ENCODE results near the gene NPAS3.

The NPAS3 gene

GRCh38 chr14:32934881-32935633, 3.6 kb upstream of the NPAS3 start:
- Histone ChIP-seq H3K27ac (ENCODE audit: low read length) (no peak overlapping the region), H2AFZ (ENCODE audit: low read depth, low read length) (no peak overlapping the region), H3K79me2 (ENCODE audit: low read length) (no peaks in the 10 kb centered on the region), H3K9ac (ENCODE audit: low read length) (no peak overlapping the region), H3K27me3 (ENCODE audit: low read depth, low read length) (no peaks in the 10 kb centered on the region), H3K4me3 (ENCODE audit: low read length) (no peak overlapping the region), H3K4me1 (ENCODE audit: low read length) (peaks cover 9% of the 10 kb centered on the region), H3K9me3 (ENCODE audit: insufficient read depth, low read length) (no peaks in the 10 kb centered on the region), H4K20me1 (ENCODE audit: insufficient read depth, low read length) (no peaks in the 10 kb centered on the region), H3K36me3 (replicated peaks; ENCODE audit: low read depth, low read length) (no peaks in the 10 kb centered on the region), H3K4me2 (ENCODE audit: low read length) (no peak overlapping the region)
- TF ChIP-seq CTCF (IDR thresholded peaks at IDR 0.05; ENCODE audit: low read depth, low read length) (no peak), EZH2phosphoT487 (IDR thresholded peaks at IDR 0.05; ENCODE audit: low read depth) (no peak)

GRCh38 chr14:32939254-32940065, 781 bp downstream of the NPAS3 start:
- H3K79me2 ChIP-seq (ENCODE audit: low read length), result no peaks in the 10 kb centered on the region
- H3K9me3 ChIP-seq (ENCODE audit: insufficient read depth, low read length), result no peaks in the 10 kb centered on the region
- peaks cover 16% of the 10 kb centered on the region for H3K4me1 ChIP-seq (ENCODE audit: low read length)
- no peaks in the 10 kb centered on the region for H3K27me3 ChIP-seq (ENCODE audit: low read depth, low read length)
- TF ChIP-seq EZH2phosphoT487 (IDR thresholded peaks at IDR 0.05; ENCODE audit: low read depth) (no peak), CTCF (IDR thresholded peaks at IDR 0.05; ENCODE audit: low read depth, low read length) (no peak)
- H3K36me3 ChIP-seq (replicated peaks; ENCODE audit: low read depth, low read length), result no peaks in the 10 kb centered on the region
- no peak overlapping the region for H2AFZ ChIP-seq (ENCODE audit: low read depth, low read length)
- no peaks in the 10 kb centered on the region for H4K20me1 ChIP-seq (ENCODE audit: insufficient read depth, low read length)
- peak overlapping the region; percentile 45 for H3K4me2 ChIP-seq (ENCODE audit: low read length)
- no peak overlapping the region for H3K27ac ChIP-seq (ENCODE audit: low read length)
- peak overlapping the region; percentile 41 for H3K9ac ChIP-seq (ENCODE audit: low read length)
- peak overlapping the region; percentile 73 for H3K4me3 ChIP-seq (ENCODE audit: low read length)

GRCh38 chr14:32940066-32940651, 1.5 kb downstream of the NPAS3 start:
- Histone ChIP-seq H3K4me3 (ENCODE audit: low read length) (peak overlapping the region; percentile 73; the same call in 1 of the 2 replicates), H4K20me1 (ENCODE audit: insufficient read depth, low read length) (no peaks in the 10 kb centered on the region), H3K27me3 (ENCODE audit: low read depth, low read length) (no peaks in the 10 kb centered on the region), H3K9me3 (ENCODE audit: insufficient read depth, low read length) (no peaks in the 10 kb centered on the region), H3K4me1 (ENCODE audit: low read length) (peaks cover 16% of the 10 kb centered on the region), H2AFZ (ENCODE audit: low read depth, low read length) (no peak overlapping the region), H3K9ac (ENCODE audit: low read length) (no peak overlapping the region), H3K4me2 (ENCODE audit: low read length) (peak overlapping the region; percentile 45; the same call in 1 of the 2 replicates), H3K36me3 (replicated peaks; ENCODE audit: low read depth, low read length) (no peaks in the 10 kb centered on the region), H3K79me2 (ENCODE audit: low read length) (no peaks in the 10 kb centered on the region), H3K27ac (ENCODE audit: low read length) (no peak overlapping the region)
- no peak for TF ChIP-seq EZH2phosphoT487 (IDR thresholded peaks at IDR 0.05; ENCODE audit: low read depth)
- TF ChIP-seq CTCF (IDR thresholded peaks at IDR 0.05; ENCODE audit: low read depth, low read length), result no peak

Measured in OCI-LY3 (cell line).